ENCODE measurements around the gene SSMEM1. TPM values are rescaled to one million over a fixed set of nuclear protein-coding genes. Genes with fewer than 3 reads are reported as not detected.
A peak's percentile ranks its signal among the peaks of the same experiment; 100 is the strongest.

Gene SSMEM1
- total and polyA plus RNA-seq, 9 of the 15 experiments (the other 6 are each of a cell fraction or from before 2014, with no cell fraction given) = 0.10 to 0.28 (median 0.18) TPM; not detected in 4

- no peak for TF ChIP-seq GTF3C2 (IDR thresholded peaks at IDR 0.05; ENCODE audit: borderline replicate concordance, extremely low read depth, insufficient read length)
- 0 out of 2 replicates have a peak, but pooled peaks have one; percentile 28 for TF ChIP-seq SOX6 (IDR thresholded peaks at IDR 0.05)
- TF ChIP-seq RAD51 (IDR thresholded peaks at IDR 0.05; ENCODE audit: borderline replicate concordance, low read depth) = peak; percentile 80
- no peak for TF ChIP-seq HDAC8 (tag; IDR thresholded peaks at IDR 0.05)
- TF ChIP-seq U2AF1 (optimal IDR thresholded peaks at IDR 0.05; ENCODE audit: low read depth, low read length) = no peak
- no peak for TF ChIP-seq ELK1 (CRISPR knock-in tag; IDR thresholded peaks at IDR 0.05)
- TF ChIP-seq ZNF668 (CRISPR knock-in tag; IDR thresholded peaks at IDR 0.05) = no peak
- TF ChIP-seq SMAD1 (IDR thresholded peaks at IDR 0.05; ENCODE audit: low read depth, low read length, partially characterized antibody) = no peak
- TF ChIP-seq POLR2AphosphoS5 (IDR thresholded peaks at IDR 0.05; ENCODE audit: control insufficient read depth, insufficient read depth, low read depth, low read length) = no peak
- TF ChIP-seq ESRRB (CRISPR knock-in tag; IDR thresholded peaks at IDR 0.05; ENCODE audit: borderline replicate concordance) = no peak
- 0 out of 2 replicates have a peak, but pooled peaks have one; percentile 34 for TF ChIP-seq NBN (IDR thresholded peaks at IDR 0.05; ENCODE audit: low read depth)
- TF ChIP-seq HNRNPH1 (optimal IDR thresholded peaks at IDR 0.05; ENCODE audit: low read depth, low read length) = no peak
- no peak for TF ChIP-seq GATAD2B (IDR thresholded peaks at IDR 0.05; ENCODE audit: borderline replicate concordance)
- 0 out of 2 replicates have a peak, but pooled peaks have one; percentile 15 for TF ChIP-seq CBFA2T2 (conservative IDR thresholded peaks at IDR 0.05)
- no peak for TF ChIP-seq FOXJ3 (CRISPR knock-in tag; IDR thresholded peaks at IDR 0.05)
- peak; percentile 93 for TF ChIP-seq TFE3 (CRISPR knock-in tag; IDR thresholded peaks at IDR 0.05)
- no peak for TF ChIP-seq CBFB (CRISPR knock-in tag; IDR thresholded peaks at IDR 0.05)
- TF ChIP-seq GABPB2 (CRISPR knock-in tag; conservative IDR thresholded peaks at IDR 0.05) = no peak
- TF ChIP-seq ARID4B (CRISPR knock-in tag; IDR thresholded peaks at IDR 0.05) = no peak
- TF ChIP-seq ZNF239 (CRISPR knock-in tag; IDR thresholded peaks at IDR 0.05) = no peak
Observed at GRCh38 chr7:130224210-130224609, 16.6 kb downstream of the SSMEM1 start (continued).
